Mesenchymal stem cell (in vitro differentiated cells and primary cell): ENCODE data around the gene DNAJB13.

ENCODE experiments used
- DNase-seq: peaks from one replicate; pipeline ENCODE4 v3.0.0-alpha.2; 2013
- H2AFZ ChIP-seq: one replicate; pipeline ENCODE4 v1.6.1; 2013; ENCODE audit warnings: low read depth, mild to moderate bottlenecking, control low read depth, inconsistent platforms, low read length, moderate library complexity
- H2AK5ac ChIP-seq: 2 replicates; pipeline ENCODE4 v1.6.1; 2013; ENCODE audit warnings: low read length, moderate library complexity, mild to moderate bottlenecking, inconsistent platforms; ENCODE audit not compliant: severe bottlenecking
- H2BK120ac ChIP-seq: one replicate; pipeline ENCODE4 v1.6.1; 2013; ENCODE audit warnings: low read depth, mild to moderate bottlenecking, inconsistent platforms, low read length, moderate library complexity
- H2BK12ac ChIP-seq, 2 experiments: one replicate each; pipeline ENCODE4 v1.6.1; 2013; ENCODE audit warnings: inconsistent platforms in 2 of 2, low read length in 2 of 2, mild to moderate bottlenecking in 2 of 2, moderate library complexity in 2 of 2, control low read depth in 1 of 2
- H2BK15ac ChIP-seq: one replicate; pipeline ENCODE4 v1.6.1; 2013; ENCODE audit warnings: mild to moderate bottlenecking, low read depth, inconsistent platforms; ENCODE audit not compliant: poor library complexity, severe bottlenecking
- H2BK5ac ChIP-seq: 2 replicates; pipeline ENCODE4 v1.6.1; 2013; ENCODE audit warnings: low read depth, mild to moderate bottlenecking, low read length, control low read depth, inconsistent platforms; ENCODE audit not compliant: poor library complexity, severe bottlenecking
- H3K14ac ChIP-seq, 2 experiments: one replicate each; pipeline ENCODE4 v1.6.1; 2013; ENCODE audit warnings: inconsistent platforms in 2 of 2, low read length in 2 of 2, control low read depth in 1 of 2, mild to moderate bottlenecking in 1 of 2, moderate library complexity in 1 of 2
- H3K18ac ChIP-seq, 2 experiments: one replicate each; pipeline ENCODE4 v1.6.1; 2013; ENCODE audit warnings: inconsistent platforms in 2 of 2, low read length in 2 of 2, control low read depth in 1 of 2, low read depth in 1 of 2, mild to moderate bottlenecking in 1 of 2
- H3K23ac ChIP-seq, 2 experiments: one replicate each; pipeline ENCODE4 v1.6.1; 2013; ENCODE audit warnings: inconsistent platforms in 2 of 2, low read length in 2 of 2, mild to moderate bottlenecking in 2 of 2, moderate library complexity in 2 of 2, control low read depth in 1 of 2
- H3K27ac ChIP-seq: 2 replicates; pipeline ENCODE4 v1.5.1; 2013; ENCODE audit warnings: mild to moderate bottlenecking, moderate library complexity, low read length, control low read depth, inconsistent platforms; ENCODE audit not compliant: poor library complexity, severe bottlenecking
- H3K27me3 ChIP-seq, 2 experiments: 2 replicates each; pipeline versions ENCODE4 v1.6.1 to v1.7.0; 2013; ENCODE audit warnings: low read length in 2 of 2, mild to moderate bottlenecking in 2 of 2, moderate library complexity in 2 of 2, control low read depth in 1 of 2, inconsistent platforms in 1 of 2; ENCODE audit not compliant: control insufficient read depth in 1 of 2, insufficient read depth in 1 of 2
- H3K36me3 ChIP-seq, 2 experiments: 2 replicates each; pipeline versions ENCODE4 v1.6.1 to v1.7.0; 2013; ENCODE audit warnings: low read length in 2 of 2, control low read depth in 1 of 2, inconsistent platforms in 1 of 2, low read depth in 1 of 2, mild to moderate bottlenecking in 1 of 2; ENCODE audit not compliant: insufficient read depth in 2 of 2, control insufficient read depth in 1 of 2
- H3K4ac ChIP-seq, 2 experiments: one replicate each; pipeline ENCODE4 v1.6.1; 2013; ENCODE audit warnings: inconsistent platforms in 2 of 2, low read length in 2 of 2, mild to moderate bottlenecking in 2 of 2, moderate library complexity in 2 of 2, control low read depth in 1 of 2, low read depth in 1 of 2
- H3K4me1 ChIP-seq: 2 replicates; pipeline ENCODE4 v1.6.1; 2013; ENCODE audit warnings: low read depth, low read length, control low read depth; ENCODE audit not compliant: control insufficient read depth, insufficient read depth
- H3K4me2 ChIP-seq: 2 replicates; pipeline ENCODE4 v1.6.1; 2013; ENCODE audit warnings: low read length, mild to moderate bottlenecking, inconsistent platforms; ENCODE audit not compliant: poor library complexity, severe bottlenecking
- H3K4me3 ChIP-seq, 2 experiments: 2 replicates each; pipeline versions ENCODE4 v1.5.1 to v1.7.0; 2013; ENCODE audit warnings: low read length in 2 of 2, mild to moderate bottlenecking in 2 of 2, control low read depth in 1 of 2, low read depth in 1 of 2; ENCODE audit not compliant: insufficient read depth in 1 of 2
- H3K79me1 ChIP-seq: replicated peaks from 2 replicates; pipeline ENCODE4 v1.6.1; 2013; ENCODE audit warnings: mild to moderate bottlenecking, control low read depth, low read length, inconsistent platforms; ENCODE audit not compliant: poor library complexity, severe bottlenecking
- H3K9ac ChIP-seq: 2 replicates; pipeline ENCODE4 v1.7.0; 2013; ENCODE audit warnings: mild to moderate bottlenecking, low read length, moderate library complexity
- H3K9me3 ChIP-seq: 2 replicates; pipeline ENCODE4 v1.7.0; 2013; ENCODE audit warnings: mild to moderate bottlenecking, low read length; ENCODE audit not compliant: control insufficient read depth
- H4K8ac ChIP-seq: one replicate; pipeline ENCODE4 v1.6.1; 2013; ENCODE audit warnings: inconsistent platforms, mild to moderate bottlenecking, low read length, moderate library complexity
- H4K91ac ChIP-seq: one replicate; pipeline ENCODE4 v1.6.1; 2013; ENCODE audit warnings: mild to moderate bottlenecking, low read length, inconsistent platforms
- WGBS: methylation state at CpG from one replicate; pipeline ENCODE4 v1.1.7; 2013; ENCODE audit warnings: mixed read lengths; 5-methylcytosine and 5-hydroxymethylcytosine counted together

The DNAJB13 gene

GRCh38 chr11:74013141-74013540 lies 62.3 kb downstream of the DNAJB13 start:
- H2BK120ac ChIP-seq = no peak overlapping the region
- H2BK15ac ChIP-seq = peak overlapping the region; percentile 77
- no peak overlapping the region for H4K91ac ChIP-seq
- no peak overlapping the region for H3K4me2 ChIP-seq
- H3K18ac ChIP-seq = no peak overlapping the region
- no peak overlapping the region for H2AK5ac ChIP-seq
- no peak overlapping the region for H2BK12ac ChIP-seq
- no peaks in the 10 kb centered on the region for H3K9me3 ChIP-seq
- no peak for DNase-seq
- WGBS = 97% methylated on average over 8 of the region's 8 CpGs
- H3K4me3 ChIP-seq = no peak overlapping the region
- no peak overlapping the region for H3K4ac ChIP-seq
- no peak overlapping the region for H3K27ac ChIP-seq
- H2BK5ac ChIP-seq = no peak overlapping the region
- H4K8ac ChIP-seq = no peak overlapping the region
- no peak overlapping the region for H3K14ac ChIP-seq
- H3K4me1 ChIP-seq = peaks cover 1% of the 10 kb centered on the region
- H3K27me3 ChIP-seq = no peaks in the 10 kb centered on the region
- H2AFZ ChIP-seq = no peak overlapping the region
- no peaks in the 10 kb centered on the region for H3K79me1 ChIP-seq
- H3K36me3 ChIP-seq = peaks cover 24 to 66% of the 10 kb centered on the region in 2 experiments
- no peak overlapping the region for H3K9ac ChIP-seq
- no peak overlapping the region for H3K23ac ChIP-seq

DNA sequence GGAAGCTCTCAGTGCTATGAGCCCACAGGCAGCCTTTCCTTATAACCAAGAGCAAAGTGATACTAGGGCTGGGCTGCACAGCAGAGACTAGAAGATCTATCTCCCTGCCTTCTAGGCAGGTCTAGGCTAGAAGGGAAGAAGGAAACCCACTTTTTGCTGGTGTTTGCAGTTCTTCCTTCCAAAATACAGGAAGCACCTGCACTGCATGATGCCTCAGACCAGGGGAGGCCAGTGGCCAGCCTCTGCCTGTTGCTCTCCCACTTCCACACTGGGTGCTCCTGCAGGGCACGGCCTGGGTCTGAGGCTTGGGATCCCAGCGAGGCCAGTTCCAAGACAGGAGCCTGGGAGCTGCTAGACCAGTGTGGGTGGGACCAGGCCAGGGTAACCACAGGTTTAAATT lies 64.1 kb downstream of the DNAJB13 start:
- peaks cover 24 to 61% of the 10 kb centered on the region in 2 experiments for H3K36me3 ChIP-seq
- H3K4me2 ChIP-seq = no peak overlapping the region
- H3K4me3 ChIP-seq = no peak overlapping the region
- DNase-seq = no peak
- H3K9ac ChIP-seq = no peak overlapping the region
- H2BK12ac ChIP-seq = peak overlapping the region in 1 of 2 experiments; percentile 6
- WGBS = 100% methylated on average over 2 of the region's 2 CpGs
- peak overlapping the region; percentile 52 for H4K91ac ChIP-seq
- H3K27ac ChIP-seq = no peak overlapping the region
- H3K14ac ChIP-seq = no peak overlapping the region
- no peaks in the 10 kb centered on the region for H3K79me1 ChIP-seq
- H2AFZ ChIP-seq = no peak overlapping the region
- no peak overlapping the region for H2BK120ac ChIP-seq
- H3K18ac ChIP-seq = no peak overlapping the region
- no peaks in the 10 kb centered on the region for H3K27me3 ChIP-seq
- H2AK5ac ChIP-seq = no peak overlapping the region
- H3K4ac ChIP-seq = no peak overlapping the region
- no peak overlapping the region for H2BK5ac ChIP-seq
- no peak overlapping the region for H4K8ac ChIP-seq
- peaks cover 8% of the 10 kb centered on the region for H3K4me1 ChIP-seq
- no peak overlapping the region for H2BK15ac ChIP-seq
- no peaks in the 10 kb centered on the region for H3K9me3 ChIP-seq
- no peak overlapping the region for H3K23ac ChIP-seq

DNA sequence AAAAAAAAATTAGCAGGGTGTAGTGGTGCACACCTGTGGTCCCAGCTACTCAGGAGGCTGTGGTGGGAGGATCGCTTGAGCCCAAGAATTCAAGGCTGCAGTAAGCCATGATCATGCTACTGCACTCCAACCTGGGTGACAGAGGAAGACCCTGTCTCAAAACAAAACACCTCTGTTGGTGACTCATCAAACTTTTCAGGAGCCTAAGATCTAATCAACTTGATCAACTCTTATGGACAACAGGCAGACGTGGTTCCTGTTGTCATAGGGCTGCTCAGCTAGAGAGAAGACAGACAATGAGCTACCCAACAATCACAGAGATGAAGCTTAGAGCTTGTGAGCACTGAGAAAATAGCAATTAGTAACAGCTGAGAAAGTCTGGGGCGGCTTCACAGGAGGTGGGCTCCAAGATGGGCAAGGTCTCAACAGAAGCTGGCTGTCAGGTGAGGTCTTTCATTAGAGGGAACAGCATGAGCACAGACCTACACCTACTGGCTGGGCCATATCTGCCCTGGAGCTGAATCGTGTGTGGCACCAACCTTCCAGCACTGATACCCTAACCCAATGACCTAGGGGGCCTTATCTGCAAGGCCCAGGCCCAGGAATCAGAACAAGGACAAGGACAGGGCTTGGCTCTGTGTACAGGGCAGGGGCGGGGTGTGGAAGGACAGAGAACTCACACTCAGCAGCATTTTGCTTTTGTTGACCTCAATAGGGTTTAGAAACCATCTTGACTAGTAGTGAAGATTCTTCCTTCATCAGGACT lies 65.3 kb downstream of the DNAJB13 start:
- Histone ChIP-seq H3K18ac (no peak overlapping the region), H3K9ac (no peak overlapping the region), H3K23ac (no peak overlapping the region), H3K79me1 (peaks cover 3% of the 10 kb centered on the region), H4K91ac (no peak overlapping the region), H3K27ac (no peak overlapping the region), H2BK12ac (no peak overlapping the region), H4K8ac (no peak overlapping the region), H3K9me3 (no peaks in the 10 kb centered on the region), H2BK120ac (no peak overlapping the region), H3K4me2 (no peak overlapping the region), H3K4me3 (no peak overlapping the region), H3K4me1 (peaks cover 10% of the 10 kb centered on the region), H2AFZ (no peak overlapping the region), H3K4ac (no peak overlapping the region), H2AK5ac (no peak overlapping the region), H3K14ac (no peak overlapping the region), H3K27me3 (no peaks in the 10 kb centered on the region), H2BK5ac (no peak overlapping the region), H3K36me3 (peaks cover 24 to 60% of the 10 kb centered on the region in 2 experiments), H2BK15ac (no peak overlapping the region)
- no peak for DNase-seq
- WGBS = over 99% methylated on average over 5 of the region's 5 CpGs

DNA sequence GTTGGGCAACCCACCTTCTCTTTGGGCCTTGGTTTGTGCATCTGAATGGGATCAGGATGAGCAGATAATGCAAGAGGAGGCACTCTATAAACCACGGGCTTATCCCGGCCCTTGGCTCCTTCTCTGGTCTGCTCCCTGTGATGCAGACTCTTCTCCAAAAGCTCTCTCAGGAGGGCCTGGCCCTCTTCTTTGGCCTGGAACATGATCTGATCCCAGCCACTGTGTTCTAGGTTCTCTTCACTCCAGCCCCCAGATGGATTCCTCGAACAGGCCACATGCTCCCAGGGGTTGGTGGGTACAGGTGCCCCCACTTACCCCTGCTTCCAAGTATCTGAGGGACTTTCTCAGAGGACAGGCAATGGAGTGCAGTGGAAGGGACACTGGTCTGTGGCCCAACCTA lies 66.8 kb downstream of the DNAJB13 start:
- Histone ChIP-seq H3K27ac (no peak overlapping the region), H3K36me3 (peaks cover 28 to 55% of the 10 kb centered on the region in 2 experiments), H3K14ac (no peak overlapping the region), H2BK5ac (no peak overlapping the region), H3K4me3 (no peak overlapping the region), H2BK15ac (no peak overlapping the region), H3K9me3 (no peaks in the 10 kb centered on the region), H2BK12ac (peak overlapping the region; percentile 7 to 32), H2AFZ (no peak overlapping the region), H3K23ac (no peak overlapping the region), H3K9ac (peak overlapping the region; percentile 79), H4K91ac (peak overlapping the region; percentile 64), H2AK5ac (no peak overlapping the region), H3K18ac (peak overlapping the region in 1 of 2 experiments; percentile 63), H3K4me2 (no peak overlapping the region), H3K79me1 (peaks cover 6% of the 10 kb centered on the region), H4K8ac (no peak overlapping the region), H3K4me1 (peaks cover 10% of the 10 kb centered on the region), H3K4ac (no peak overlapping the region), H2BK120ac (no peak overlapping the region), H3K27me3 (no peaks in the 10 kb centered on the region)
- 95% methylated on average over 3 of the region's 3 CpGs for WGBS
- no peak for DNase-seq
